HepG2 (cell line): ENCODE data around the gene CFAP100. TPM values are rescaled to one million over a fixed set of nuclear protein-coding genes. Genes with fewer than 3 reads are reported as not detected.

Experiments used
- ATAC-seq: fragments of 200-7000 bp; cut with Tn5 transposase; 3 replicates; pipeline ENCODE4 v1.9.1; 2020; ENCODE audit warnings: mild to moderate bottlenecking, moderate library complexity
- BruUV-seq: library from RNA; stranded (reverse); fragments of 400-500 nt; replicated peaks from 2 replicates; lab custom pipeline; 2021; lab: Mats Ljungman, UMichigan
- CTCF ChIA-PET: fragments of 300-600 bp; formaldehyde crosslinking; extraction: SDS; loops from one replicate; lab custom pipeline; 2021; ENCODE audit warnings: low total read pairs, inconsistent platforms, low intra/inter-chr PET ratio; lab: Yijun Ruan, JAX
- POLR2A ChIA-PET: fragments of 350-600 bp; sonication (Branson Sonifier 250); formaldehyde crosslinking; loops from one replicate; lab custom pipeline; 2020; ENCODE audit warnings: antibody characterized with exemption, inconsistent platforms; lab: Yijun Ruan, JAX
- DNase-seq: peaks from one replicate; pipeline ENCODE4 v3.0.0-alpha.2; 2015; ENCODE audit warnings: low spot score
- FAIRE-seq: peaks from 3 replicates; lab custom pipeline; 2011; peaks lifted over from hg19 to GRCh38; lab: Jason Lieb, UNC
- H2AFZ ChIP-seq: one replicate; pipeline ENCODE4 v1.6.1; 2011; ENCODE audit warnings: low read length, inconsistent platforms
- H3K27ac ChIP-seq: fragments of 300-600 bp; 3 replicates; pipeline ENCODE4 v1.8.0; 2011; ENCODE audit warnings: mixed run types, mild to moderate bottlenecking, mixed read lengths, low read length, inconsistent platforms; ENCODE audit not compliant: insufficient read depth; ENCODE audit errors: extremely low read length
- H3K27me3 ChIP-seq, 2 experiments: fragments of 200-600 bp in 1 of 2; 2 replicates in 1 of 2; 3 replicates in 1 of 2; pipeline versions ENCODE4 v1.6.0 to v1.8.0; 2011; ENCODE audit warnings: low read length in 2 of 2, mild to moderate bottlenecking in 2 of 2, moderate library complexity in 2 of 2, inconsistent platforms in 1 of 2; ENCODE audit not compliant: insufficient read depth in 2 of 2, control insufficient read depth in 1 of 2
- H3K36me3 ChIP-seq, 2 experiments: fragments of 200-600 bp in 1 of 2; replicated peaks in 1 of 2; 2 replicates in 1 of 2; 3 replicates in 1 of 2; pipeline versions ENCODE4 v1.5.1 to v1.8.0; 2011; ENCODE audit warnings: low read length in 2 of 2, inconsistent platforms in 1 of 2; ENCODE audit not compliant: insufficient read depth in 2 of 2, control insufficient read depth in 1 of 2
- H3K4me1 ChIP-seq: 2 replicates; pipeline ENCODE4 v1.5.1; 2012; ENCODE audit warnings: low read length, inconsistent platforms; ENCODE audit not compliant: insufficient read depth
- H3K4me2 ChIP-seq: 2 replicates; pipeline ENCODE4 v1.6.0; 2011; ENCODE audit warnings: low read depth, low read length, inconsistent platforms
- H3K4me3 ChIP-seq, 3 experiments: fragments of 200-600 bp in 1 of 3; sonication (generic), shearing (Covaris generic) in 1 of 3; replicated peaks in 1 of 3; 2 replicates each; pipeline ENCODE4 v1.5.1; 2011 to 2016; ENCODE audit warnings: low read length in 3 of 3, inconsistent platforms in 2 of 3, low read depth in 2 of 3, mild to moderate bottlenecking in 2 of 3, control low read depth in 1 of 3, mixed read lengths in 1 of 3; ENCODE audit not compliant: insufficient read depth in 1 of 3
- H3K79me2 ChIP-seq: one replicate; pipeline ENCODE4 v1.6.1; 2011; ENCODE audit warnings: low read length, inconsistent platforms; ENCODE audit not compliant: insufficient read depth
- H3K9ac ChIP-seq: 2 replicates; pipeline ENCODE4 v1.6.0; 2011; ENCODE audit warnings: mild to moderate bottlenecking, low read depth, low read length, inconsistent platforms; ENCODE audit not compliant: insufficient read depth
- H3K9me3 ChIP-seq: 2 replicates; pipeline ENCODE4 v1.5.1; 2012; ENCODE audit warnings: mild to moderate bottlenecking, low read length
- H4K20me1 ChIP-seq: 2 replicates; pipeline ENCODE4 v1.6.0; 2011; ENCODE audit warnings: inconsistent platforms, mild to moderate bottlenecking, low read length, moderate library complexity; ENCODE audit not compliant: insufficient read depth
- NCOR1 ChIP-seq: fragments of 200-600 bp; sonication (generic); IDR thresholded peaks from 2 replicates; pipeline ENCODE4 v1.7.0; 2017; ENCODE audit warnings: antibody characterized with exemption, low read length, borderline replicate concordance
- NONO ChIP-seq, 2 experiments: fragments of 450-650 bp in 1 of 2; sonication (generic) in 1 of 2; formaldehyde crosslinking in 1 of 2; IDR thresholded peaks in 1 of 2; conservative IDR thresholded peaks in 1 of 2; 2 replicates each; pipeline versions ENCODE4 v1.6.1 to v1.8.0; 2017 to 2022; ENCODE audit warnings: mild to moderate bottlenecking in 1 of 2, missing genetic modification reagents in 1 of 2, moderate library complexity in 1 of 2
- RCOR2 ChIP-seq: IDR thresholded peaks from 2 replicates; pipeline ENCODE4 v1.6.1; 2016; ENCODE audit warnings: missing biosample characterization, missing genetic modification reagents
- RXRA ChIP-seq: sonication (generic); formaldehyde crosslinking; IDR thresholded peaks from 2 replicates; pipeline ENCODE4 v1.5.1; 2020; ENCODE audit warnings: missing genetic modification reagents
- SNAI1 ChIP-seq: sonication (generic); formaldehyde crosslinking; IDR thresholded peaks from 2 replicates; pipeline ENCODE4 v1.5.0; 2020; ENCODE audit warnings: mild to moderate bottlenecking, missing genetic modification reagents, borderline replicate concordance
- ZBTB33 ChIP-seq: sonication (generic); formaldehyde crosslinking; IDR thresholded peaks from 2 replicates; pipeline ENCODE4 v1.4.0; 2020; ENCODE audit warnings: missing genetic modification reagents
- ZNF121 ChIP-seq: sonication (generic); formaldehyde crosslinking; IDR thresholded peaks from 2 replicates; pipeline ENCODE4 v1.5.0; 2020; ENCODE audit warnings: mild to moderate bottlenecking, missing genetic modification reagents
- ZNF350 ChIP-seq: sonication (generic); formaldehyde crosslinking; IDR thresholded peaks from 2 replicates; pipeline ENCODE4 v1.4.0; 2020; ENCODE audit warnings: mild to moderate bottlenecking, low read depth, missing genetic modification reagents, borderline replicate concordance
- ZNF441 ChIP-seq: sonication (generic); formaldehyde crosslinking; IDR thresholded peaks from 2 replicates; pipeline ENCODE4 v1.7.0; 2021; ENCODE audit warnings: missing genetic modification reagents, borderline replicate concordance
- ZNF556 ChIP-seq: sonication (generic); formaldehyde crosslinking; IDR thresholded peaks from 2 replicates; pipeline ENCODE4 v1.4.0; 2020; ENCODE audit warnings: mild to moderate bottlenecking, missing genetic modification reagents, borderline replicate concordance
- ZSCAN9 ChIP-seq: IDR thresholded peaks from 2 replicates; pipeline ENCODE4 v1.6.1; 2016; ENCODE audit warnings: borderline replicate concordance
- WGBS: methylation state at CpG from one replicate; pipeline ENCODE4 v1.1.6; 2017; ENCODE audit warnings: low lambda C conversion rate; 5-methylcytosine and 5-hydroxymethylcytosine counted together
- in situ Hi-C: cut with HindIII; loops from 2 replicates; pipeline ENCODE4 v1.10.0; 2017; ENCODE audit warnings: low pct_unique_long_range_greater_than_20kb; ENCODE audit not compliant: extremely low pct_ligation_motif_present
- intact Hi-C: fragments of 100-400 bp; cut with micrococcal nuclease; formaldehyde crosslinking; loops from one replicate; pipeline ENCODE4 v1.10.0; 2022; ENCODE audit not compliant: unreplicated experiment
- polyA plus RNA-seq, 8 experiments: library from polyadenylated mRNA; depleted of rRNA in 3 of 8; stranded (reverse) in 7 of 8; unstranded in 1 of 8; fragments of >200 nt; fragmentation: Illumina TruSeq in 4 of 8; extraction: Trizol in 4 of 8; gene quantifications; 2 replicates each; pipeline versions ENCODE4 v1.2.1 to v1.2.3, GENCODE V29; 2011 to 2016; ENCODE audit warnings: low read depth in 4 of 8, missing spikeins in 1 of 8, mixed read lengths in 1 of 8; ENCODE audit not compliant: insufficient read depth in 1 of 8
- total RNA-seq, 5 experiments: library from RNA; depleted of rRNA; stranded (reverse); fragments of >200 nt; fragmentation: Illumina TruSeq; extraction: Trizol; gene quantifications; 2 replicates each; pipeline ENCODE4 v1.2.3, GENCODE V29; 2016; ENCODE audit warnings: low read depth in 1 of 5
- TF ChIP-seq, protein P1 (sequence below): sonication (generic); formaldehyde crosslinking; IDR thresholded peaks from 2 replicates; pipeline ENCODE4 v1.4.0; 2020; ENCODE audit warnings: mild to moderate bottlenecking, missing genetic modification reagents
- TF ChIP-seq, protein P2 (sequence below): sonication (generic); formaldehyde crosslinking; IDR thresholded peaks from 2 replicates; pipeline ENCODE4 v1.8.0; 2023; ENCODE audit warnings: mild to moderate bottlenecking, missing genetic modification reagents

CFAP100 gene
- total and polyA plus RNA-seq, 2 of the 13 experiments (the other 11 are each of a cell fraction or from before 2014, with no cell fraction given): 0.32 TPM; not detected in 1

GRCh38 chr3:126472277-126473006 lies 77.7 kb downstream of the CFAP100 start (continued):
- peak; percentile 40; the same call in 1 of the 2 replicates for TF ChIP-seq RXRA
- no peak for TF ChIP-seq ZNF556
- peak; percentile 57; the same call in 1 of the 2 replicates for TF ChIP-seq RCOR2
- TF ChIP-seq, protein P1, sequence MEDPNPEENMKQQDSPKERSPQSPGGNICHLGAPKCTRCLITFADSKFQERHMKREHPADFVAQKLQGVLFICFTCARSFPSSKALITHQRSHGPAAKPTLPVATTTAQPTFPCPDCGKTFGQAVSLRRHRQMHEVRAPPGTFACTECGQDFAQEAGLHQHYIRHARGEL (CRISPR knock-in tag): no peak
- TF ChIP-seq NONO (IDR thresholded peaks at IDR 0.05): no peak
- no peak; the same call in 1 of the 2 replicates for TF ChIP-seq NONO (CRISPR knock-in tag; conservative IDR thresholded peaks at IDR 0.05)
- no peak for TF ChIP-seq SNAI1 (CRISPR knock-in tag)

DNA sequence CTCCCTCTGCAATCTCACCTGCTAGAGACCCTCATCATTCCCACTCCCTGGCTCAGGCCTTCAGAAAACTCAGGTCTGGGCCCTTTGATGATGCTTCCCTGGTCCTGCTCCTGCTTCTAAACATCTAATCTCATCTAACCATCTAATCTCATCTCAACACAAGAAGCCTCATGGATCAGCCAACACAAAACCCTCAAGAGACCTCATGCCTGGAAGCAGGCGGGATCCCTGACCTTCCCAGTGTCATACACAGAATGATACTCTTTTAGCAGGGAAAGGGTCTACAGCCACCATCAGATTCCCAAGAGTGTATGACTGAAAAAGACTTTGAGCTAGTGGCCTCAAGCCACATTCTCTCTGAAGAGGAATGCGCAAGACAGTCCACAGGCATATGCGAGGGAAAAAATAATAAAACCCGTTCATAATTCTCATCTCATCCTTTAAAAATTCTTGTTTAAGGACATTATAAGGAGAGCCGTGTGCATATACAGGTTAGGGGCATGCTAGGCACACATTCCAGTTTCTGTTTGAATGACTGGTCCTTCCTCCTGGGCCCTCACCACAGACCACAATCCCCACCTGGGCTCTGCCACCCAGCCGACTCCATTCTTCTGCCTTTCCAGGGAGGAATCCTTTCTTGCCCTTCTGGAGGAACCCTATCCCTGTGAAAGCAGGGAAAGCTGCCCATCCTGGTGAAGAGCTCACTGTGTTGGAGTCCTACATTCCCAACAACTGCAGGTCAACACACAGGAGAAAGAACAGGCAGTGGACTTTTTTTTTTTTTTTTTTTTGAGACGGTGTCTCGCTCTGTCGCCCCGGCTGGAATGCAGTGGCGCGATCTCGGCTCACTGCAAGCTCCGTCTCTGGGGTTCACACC lies 78.8 kb downstream of the CFAP100 start:
- Histone ChIP-seq H3K9me3 (no peaks in the 10 kb centered on the region), H3K27me3 (no peaks in the 10 kb centered on the region; a peak in 1 of 5 replicates), H3K36me3 (peaks cover 10 to 30% of the 10 kb centered on the region in 2 experiments)
- TSS peak; percentile 42 for BruUV-seq
- WGBS: 20% methylated on average over 14 of the region's 14 CpGs
- no peak for ATAC-seq
- TF ChIP-seq, protein P2, sequence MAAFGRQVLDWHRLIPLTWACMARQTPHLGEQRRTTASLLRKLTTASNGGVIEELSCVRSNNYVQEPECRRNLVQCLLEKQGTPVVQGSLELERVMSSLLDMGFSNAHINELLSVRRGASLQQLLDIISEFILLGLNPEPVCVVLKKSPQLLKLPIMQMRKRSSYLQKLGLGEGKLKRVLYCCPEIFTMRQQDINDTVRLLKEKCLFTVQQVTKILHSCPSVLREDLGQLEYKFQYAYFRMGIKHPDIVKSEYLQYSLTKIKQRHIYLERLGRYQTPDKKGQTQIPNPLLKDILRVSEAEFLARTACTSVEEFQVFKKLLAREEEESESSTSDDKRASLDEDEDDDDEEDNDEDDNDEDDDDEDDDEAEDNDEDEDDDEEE (CRISPR knock-in tag): 0 out of 2 replicates have a peak, but pooled peaks have one; percentile 36
- TF ChIP-seq ZSCAN9 (no peak), ZNF441 (CRISPR knock-in tag) (0 out of 2 replicates have a peak, but pooled peaks have one; percentile 67), ZNF350 (CRISPR knock-in tag) (0 out of 2 replicates have a peak, but pooled peaks have one; percentile 4), NCOR1 (no peak), ZNF121 (peak; percentile 24; the same call in 1 of the 2 replicates), ZBTB33 (no peak)
- TF ChIP-seq, all 625 proteins: peak for 4
- Histone ChIP-seq H3K79me2 (peaks cover 60% of the 10 kb centered on the region), H3K4me2 (peak overlapping the region; percentile 87), H3K27ac (peak overlapping the region; percentile 70), H4K20me1 (peaks cover 21% of the 10 kb centered on the region), H3K4me3 (peak overlapping the region; percentile 68 to 76 (median 70)), H3K4me1 (peaks cover 63% of the 10 kb centered on the region), H2AFZ (no peak overlapping the region), H3K9ac (peak overlapping the region; percentile 76)
- CTCF ChIA-PET: no interaction called here
- in situ Hi-C loops: no loop called here
- DNase-seq: no peak
- no peak for FAIRE-seq
- intact Hi-C loops: no loop called here
- POLR2A ChIA-PET: interaction anchor here (1.1 to 3.6 kb wide), 4 partner anchors 8 to 50 kb away, joined by 3 to 39 read pairs (median 11); partner anchors contain the start of gene CHST13
